Putamen (tissue), 1 donor: ENCODE measurements around the gene NELFE.

Experiments used
- DNase-seq: peaks from one replicate; pipeline ENCODE4 v3.0.0-alpha.2; 2016; ENCODE audit warnings: low spot score

Gene NELFE

DNA sequence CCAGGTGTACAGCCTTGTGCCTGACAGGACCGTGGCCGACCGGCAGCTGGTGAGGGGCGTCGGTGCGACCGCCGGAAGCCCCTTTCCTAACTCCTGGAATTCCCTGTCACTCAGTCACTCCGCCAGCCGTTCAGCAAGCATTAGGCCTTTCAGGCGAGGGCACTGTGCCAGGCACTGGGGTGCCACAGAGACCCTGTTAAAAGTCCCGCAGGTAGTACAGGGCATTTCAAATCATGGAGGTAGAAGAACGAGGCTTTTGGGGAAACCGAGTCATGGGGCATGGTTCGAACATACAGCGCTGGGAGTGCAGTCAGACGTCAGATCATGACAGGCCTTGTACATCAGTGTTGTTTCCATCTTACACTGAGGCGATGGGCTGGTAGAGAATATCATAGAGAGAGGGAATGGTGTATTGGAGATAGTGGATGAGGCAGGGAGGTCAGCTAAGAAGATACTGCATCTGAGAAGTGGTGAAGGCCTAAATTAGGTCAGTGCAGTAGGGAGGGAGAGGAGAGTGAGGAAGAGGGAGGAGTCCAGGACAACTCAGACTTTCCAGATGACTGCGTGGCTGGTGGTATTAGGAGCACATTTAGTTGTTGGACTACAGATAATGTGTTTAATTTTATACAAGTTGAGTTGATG, 14.1 kb upstream of the NELFE start:
- DNase-seq: no peak

GRCh38 chr6:31971993-31972708, 13.4 kb upstream of the NELFE start, which contains the start of gene DXO:
DXO (minus strand) TSS chr6:31972138; CDS start chr6:31971675, 463 bp downstream.
- peak; percentile 97 for DNase-seq

GRCh38 chr6:31971279-31971992, 12.7 kb upstream of the NELFE start:
- no peak for DNase-seq

GRCh38 chr6:31970604-31971271, 12.0 kb upstream of the NELFE start:
- no peak for DNase-seq

DNA sequence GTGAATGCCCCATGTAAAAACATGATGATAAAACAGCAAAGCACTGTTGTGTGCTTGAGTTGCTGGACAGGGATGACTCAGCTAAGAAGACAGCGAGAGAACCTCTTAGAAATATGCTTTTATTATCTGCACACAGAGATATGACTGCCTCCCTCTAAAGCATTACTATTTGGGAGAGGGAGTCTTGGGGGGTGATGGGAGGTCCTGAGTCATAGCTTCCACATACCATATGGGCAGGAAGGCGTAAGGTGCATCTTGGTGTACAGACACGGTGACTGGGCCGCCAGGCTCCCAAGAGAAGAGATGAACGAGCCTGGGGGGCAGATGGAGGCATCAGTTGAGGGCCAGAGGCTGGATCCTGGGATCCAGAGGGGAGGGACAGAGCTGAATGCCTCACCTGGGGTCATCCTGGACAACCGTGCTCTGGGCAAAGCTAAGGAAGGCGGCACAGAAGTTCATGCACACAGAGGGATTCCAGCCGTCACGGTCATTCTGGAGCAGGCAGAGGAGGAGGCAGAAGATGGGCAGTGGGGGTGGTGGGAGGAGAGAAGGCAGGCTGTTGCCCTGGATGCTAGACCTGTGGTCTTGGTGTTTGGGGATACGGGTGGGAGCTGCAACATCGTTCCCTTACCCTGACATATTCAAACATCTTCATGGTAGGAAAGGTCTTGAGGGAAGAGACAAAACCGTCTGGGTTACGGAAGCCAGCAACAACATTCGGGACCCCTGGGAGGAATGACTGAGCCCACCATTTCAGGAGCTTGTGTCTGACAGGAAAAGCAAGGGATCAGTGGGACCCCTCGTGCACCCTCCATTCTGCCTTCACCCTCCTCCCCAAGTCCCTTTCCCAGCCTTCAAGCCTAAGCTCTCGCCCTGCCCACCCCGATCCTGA, 11.2 kb upstream of the NELFE start:
- no peak for DNase-seq

DNA sequence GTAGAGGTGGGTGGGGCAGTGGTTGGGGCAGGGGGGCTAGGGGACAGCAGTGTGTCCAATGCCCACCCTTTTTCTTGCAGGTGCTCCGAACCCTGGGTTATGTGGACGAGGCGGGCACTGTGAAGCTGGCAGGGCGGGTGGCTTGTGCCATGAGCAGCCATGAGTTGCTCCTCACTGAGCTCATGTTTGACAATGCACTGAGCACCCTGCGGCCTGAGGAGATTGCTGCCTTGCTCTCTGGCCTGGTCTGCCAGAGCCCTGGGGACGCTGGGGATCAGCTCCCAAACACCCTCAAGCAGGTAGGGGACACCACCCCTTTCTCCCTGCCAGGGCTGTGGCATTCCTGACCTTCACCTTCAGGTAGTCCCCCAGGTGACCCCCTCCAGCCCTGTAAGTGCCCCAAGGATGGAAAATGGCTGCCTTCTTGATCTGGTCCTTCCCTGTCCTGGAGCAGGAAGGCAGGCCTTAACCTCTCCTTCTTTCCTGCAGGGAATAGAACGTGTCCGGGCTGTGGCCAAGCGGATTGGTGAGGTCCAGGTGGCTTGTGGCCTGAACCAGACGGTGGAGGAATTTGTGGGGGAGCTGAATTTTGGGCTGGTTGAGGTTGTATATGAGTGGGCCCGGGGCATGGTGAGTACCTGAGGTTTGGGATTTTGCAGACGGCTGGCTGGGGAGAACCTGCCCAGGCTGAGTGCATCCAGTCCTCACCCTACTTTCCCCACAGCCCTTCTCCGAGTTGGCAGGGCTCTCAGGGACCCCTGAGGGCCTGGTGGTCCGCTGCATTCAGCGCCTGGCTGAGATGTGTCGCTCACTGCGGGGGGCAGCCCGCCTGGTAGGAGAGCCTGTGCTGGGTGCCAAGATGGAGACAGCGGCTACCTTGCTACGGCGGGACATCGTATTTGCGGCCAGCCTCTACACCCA, 10.3 kb upstream of the NELFE start:
- DNase-seq: no peak

DNA sequence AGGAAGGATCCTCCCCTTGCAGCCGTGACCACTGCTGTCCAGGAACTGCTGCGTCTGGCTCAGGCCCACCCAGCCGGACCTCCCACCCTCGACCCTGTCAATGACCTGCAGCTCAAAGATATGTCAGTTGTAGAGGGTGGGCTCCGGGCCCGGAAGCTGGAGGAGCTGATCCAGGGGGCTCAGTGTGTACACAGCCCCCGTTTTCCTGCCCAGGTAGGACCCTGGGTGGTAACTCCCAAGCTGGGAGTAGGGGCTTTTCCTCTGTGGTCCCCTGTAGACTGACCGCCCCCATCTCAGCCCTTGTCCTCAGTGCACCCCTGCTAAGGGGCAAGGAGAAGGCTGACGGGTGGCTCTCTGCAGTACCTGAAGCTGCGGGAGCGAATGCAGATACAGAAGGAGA, 9.6 kb upstream of the NELFE start:
- DNase-seq: no peak

- DNase-seq: no peak
These were observed 9.2 kb upstream of the NELFE start for GRCh38 chr6:31967926-31968320.

DNA sequence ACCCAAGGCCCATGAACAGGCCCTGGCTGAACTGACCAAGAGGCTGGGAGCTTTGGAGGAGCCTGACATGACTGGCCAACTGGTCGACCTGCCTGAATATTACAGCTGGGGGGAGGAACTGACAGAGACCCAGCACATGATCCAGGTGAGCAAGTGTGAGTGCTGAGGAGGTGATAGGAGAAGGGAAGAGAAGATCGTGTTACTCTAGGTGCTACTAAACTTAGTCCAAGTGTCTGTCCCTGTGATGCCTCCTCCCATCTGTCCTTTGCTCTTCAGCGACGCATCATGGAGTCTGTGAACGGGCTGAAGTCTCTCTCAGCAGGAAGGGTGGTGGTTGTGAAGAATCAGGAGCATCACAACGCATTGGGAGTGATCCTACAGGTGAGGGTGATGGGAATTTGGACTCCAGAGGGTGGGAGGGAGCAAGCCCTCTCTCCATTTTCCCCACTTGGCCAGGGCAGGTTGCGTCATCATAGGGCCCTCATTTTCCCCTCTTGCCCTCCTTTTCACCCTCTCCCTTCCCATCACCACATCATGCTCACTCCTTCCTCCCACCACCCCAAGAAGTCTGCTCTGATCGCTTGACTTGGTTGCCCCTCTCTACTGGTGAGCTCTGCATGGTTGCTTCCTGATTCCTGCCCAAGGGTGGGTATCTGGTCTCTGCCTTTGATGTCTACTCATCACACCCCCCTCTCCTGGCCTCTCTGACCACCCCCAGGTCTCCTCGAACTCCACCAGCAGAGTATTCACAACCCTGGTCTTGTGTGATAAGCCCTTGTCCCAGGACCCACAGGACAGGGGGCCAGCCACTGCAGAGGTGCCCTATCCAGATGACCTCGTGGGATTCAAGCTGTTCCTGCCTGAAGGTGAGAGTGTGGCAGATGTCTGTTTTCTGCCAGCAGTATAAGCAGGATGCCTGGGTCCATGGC, 8.5 kb upstream of the NELFE start:
- no peak for DNase-seq

DNA sequence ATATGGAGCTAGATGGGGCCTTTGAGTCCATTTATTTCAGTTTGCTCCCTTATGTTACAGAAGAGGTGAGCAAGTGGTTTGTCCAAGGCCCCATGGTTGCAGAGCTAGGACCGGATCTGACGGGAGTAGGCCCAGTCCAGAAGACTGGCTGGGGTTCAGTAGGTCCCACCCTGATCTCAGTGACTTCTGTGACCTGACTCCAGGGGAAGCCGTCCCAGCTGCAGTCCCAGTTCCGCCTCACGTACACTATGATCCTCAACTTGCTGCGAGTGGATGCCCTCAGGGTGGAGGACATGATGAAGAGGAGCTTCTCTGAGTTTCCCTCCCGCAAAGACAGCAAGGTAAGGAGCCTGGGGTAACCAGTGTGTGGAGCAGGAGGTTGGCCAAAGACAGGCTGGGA, 7.7 kb upstream of the NELFE start:
- no peak for DNase-seq

GRCh38 chr6:31965700-31966099, 6.9 kb upstream of the NELFE start:
- no peak for DNase-seq

GRCh38 chr6:31963921-31964320, 5.2 kb upstream of the NELFE start:
- DNase-seq: no peak

DNA sequence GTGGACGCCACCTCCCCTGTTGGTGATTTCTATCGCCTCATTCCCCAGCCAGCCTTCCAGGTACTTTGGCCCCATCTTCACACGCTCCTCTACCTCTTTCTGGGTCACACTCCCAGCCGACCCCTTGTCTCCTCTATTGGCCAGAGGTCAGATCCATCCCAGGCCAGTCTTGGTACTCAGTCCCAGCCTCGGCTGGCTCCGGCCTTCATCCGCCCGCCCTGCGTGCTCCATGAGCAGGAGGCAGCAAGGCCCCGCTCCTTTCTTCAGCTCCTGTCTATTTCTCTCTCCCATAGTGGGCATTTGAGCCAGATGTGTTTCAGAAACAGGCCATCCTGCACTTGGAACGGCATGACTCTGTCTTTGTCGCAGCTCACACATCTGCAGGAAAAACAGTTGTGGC, 2.8 kb upstream of the NELFE start:
- no peak for DNase-seq

- no peak for DNase-seq
These were observed 395 bp downstream of the NELFE start for GRCh38 chr6:31958412-31958740.

GRCh38 chr6:31956796-31957195, 2.0 kb downstream of the NELFE start:
- DNase-seq: no peak

DNA sequence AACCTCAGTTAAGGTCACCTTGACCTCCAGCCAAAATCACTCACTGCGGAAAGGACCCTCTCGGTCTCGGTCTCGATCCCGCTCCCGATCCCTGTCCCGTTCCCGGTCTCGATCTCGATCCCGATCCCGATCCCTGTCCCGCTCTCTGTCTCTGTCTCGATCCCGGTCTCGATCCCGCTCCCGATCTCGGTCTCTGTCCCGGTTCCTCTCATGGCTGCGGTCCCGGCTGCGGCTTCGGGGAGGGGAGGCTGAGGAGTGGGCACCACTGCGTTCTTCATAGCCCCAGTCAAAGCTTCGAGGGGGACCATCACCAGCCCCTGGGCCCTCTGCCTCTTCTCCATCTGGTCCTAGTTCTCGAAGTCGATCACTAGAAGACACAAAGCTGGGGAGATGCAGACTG, 4.3 kb downstream of the NELFE start:
- DNase-seq: no peak

- DNase-seq: no peak
These were observed 5.9 kb downstream of the NELFE start for GRCh38 chr6:31952890-31953289.

DNA sequence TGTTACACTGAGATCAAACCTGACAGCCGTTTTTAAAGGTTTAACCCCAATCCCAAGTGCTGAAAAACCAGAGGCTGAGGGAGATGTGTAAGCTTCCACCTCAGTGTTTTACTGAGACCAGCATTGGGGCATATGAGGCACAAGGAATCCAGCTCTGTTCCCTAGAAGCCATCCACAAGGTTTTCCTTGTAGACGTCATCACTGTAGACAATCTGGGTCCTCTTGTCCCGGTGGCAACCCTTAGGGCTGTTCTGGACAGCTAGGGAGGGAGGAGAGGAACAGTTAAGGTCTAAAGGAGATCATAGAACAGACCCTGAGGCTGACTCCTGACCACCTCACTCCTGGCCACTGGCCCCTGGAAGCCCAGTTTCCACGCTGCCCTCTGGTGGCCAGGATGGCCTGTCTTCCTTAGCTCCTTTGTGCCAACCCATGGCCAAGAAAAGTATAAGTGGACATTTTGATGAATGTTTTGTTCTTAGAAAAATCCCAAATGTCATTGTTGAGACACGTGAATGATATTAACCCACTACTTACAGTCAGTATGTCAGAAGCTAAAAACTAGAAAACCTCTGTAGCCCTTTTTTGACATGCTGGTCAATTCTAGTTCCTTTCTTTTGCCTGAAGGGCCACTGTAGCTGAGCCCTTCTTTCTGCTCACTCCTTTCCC, 6.5 kb downstream of the NELFE start:
- no peak for DNase-seq
